Fibroblast of the aortic adventitia (primary cell): ENCODE measurements around the gene KRT222. TPM values are rescaled to one million over a fixed set of nuclear protein-coding genes. Genes with fewer than 3 reads are reported as not detected.

Source experiments
- DNase-seq: peaks from one replicate; pipeline ENCODE4 v3.0.0-alpha.2; 2010; ENCODE audit warnings: low read depth
- H3K4me3 ChIP-seq: 2 replicates; pipeline ENCODE4 v1.5.1; 2011; ENCODE audit warnings: low read depth, mild to moderate bottlenecking, control low read depth, low read length, moderate library complexity
- CTCF ChIP-seq: IDR thresholded peaks from 2 replicates; pipeline ENCODE4 v1.5.1; 2011; ENCODE audit warnings: mild to moderate bottlenecking, low read length, control low read depth, inconsistent platforms; ENCODE audit not compliant: insufficient read depth
- total RNA-seq: library from RNA; depleted of rRNA; stranded (reverse); fragments of >200 nt; gene quantifications from 2 replicates; pipeline ENCODE4 v1.2.3, GENCODE V29; 2012; ENCODE audit warnings: low replicate concordance

The KRT222 gene
- total RNA-seq, 1 donor: not detected

- no peak overlapping the region for H3K4me3 ChIP-seq
- no peak for TF ChIP-seq CTCF
- DNase-seq: no peak
Observed at GRCh38 chr17:40614431-40615067, 50.4 kb downstream of the KRT222 start.

GRCh38 chr17:40613467-40614154, 51.4 kb downstream of the KRT222 start:
- no peak for TF ChIP-seq CTCF
- no peak for DNase-seq
- no peak overlapping the region for H3K4me3 ChIP-seq

GRCh38 chr17:40612599-40613244, 52.3 kb downstream of the KRT222 start:
- H3K4me3 ChIP-seq: no peak overlapping the region
- no peak for DNase-seq
- no peak for TF ChIP-seq CTCF

- DNase-seq: no peak
- H3K4me3 ChIP-seq: no peak overlapping the region
- no peak for TF ChIP-seq CTCF
Observed at GRCh38 chr17:40611840-40612474, 53.0 kb downstream of the KRT222 start.

GRCh38 chr17:40610359-40610758, 54.6 kb downstream of the KRT222 start:
- TF ChIP-seq CTCF: no peak
- H3K4me3 ChIP-seq: no peak overlapping the region
- no peak for DNase-seq

GRCh38 chr17:40608061-40608581, 56.9 kb downstream of the KRT222 start:
- DNase-seq: no peak

More at GRCh38 chr17:40608061-40608581, 56.9 kb downstream of the KRT222 start:
- TF ChIP-seq CTCF: no peak
- H3K4me3 ChIP-seq: no peak overlapping the region
